KBM-7 (cell line): ENCODE data around the gene FCHSD1.
A peak's percentile ranks its signal among the peaks of the same experiment; 100 is the strongest.

ENCODE experiments used
- DNase-seq: peaks from one replicate; pipeline ENCODE4 v3.0.0-alpha.2; 2015
- in situ Hi-C: fragments of 300-500 bp; cut with MboI; formaldehyde crosslinking; loops from 2 replicates; pipeline ENCODE4 v1.14.3; 2020; ENCODE audit warnings: low sequenced_read_pairs, low pct_unique_long_range_greater_than_20kb, mixed read lengths

The FCHSD1 gene

DNA sequence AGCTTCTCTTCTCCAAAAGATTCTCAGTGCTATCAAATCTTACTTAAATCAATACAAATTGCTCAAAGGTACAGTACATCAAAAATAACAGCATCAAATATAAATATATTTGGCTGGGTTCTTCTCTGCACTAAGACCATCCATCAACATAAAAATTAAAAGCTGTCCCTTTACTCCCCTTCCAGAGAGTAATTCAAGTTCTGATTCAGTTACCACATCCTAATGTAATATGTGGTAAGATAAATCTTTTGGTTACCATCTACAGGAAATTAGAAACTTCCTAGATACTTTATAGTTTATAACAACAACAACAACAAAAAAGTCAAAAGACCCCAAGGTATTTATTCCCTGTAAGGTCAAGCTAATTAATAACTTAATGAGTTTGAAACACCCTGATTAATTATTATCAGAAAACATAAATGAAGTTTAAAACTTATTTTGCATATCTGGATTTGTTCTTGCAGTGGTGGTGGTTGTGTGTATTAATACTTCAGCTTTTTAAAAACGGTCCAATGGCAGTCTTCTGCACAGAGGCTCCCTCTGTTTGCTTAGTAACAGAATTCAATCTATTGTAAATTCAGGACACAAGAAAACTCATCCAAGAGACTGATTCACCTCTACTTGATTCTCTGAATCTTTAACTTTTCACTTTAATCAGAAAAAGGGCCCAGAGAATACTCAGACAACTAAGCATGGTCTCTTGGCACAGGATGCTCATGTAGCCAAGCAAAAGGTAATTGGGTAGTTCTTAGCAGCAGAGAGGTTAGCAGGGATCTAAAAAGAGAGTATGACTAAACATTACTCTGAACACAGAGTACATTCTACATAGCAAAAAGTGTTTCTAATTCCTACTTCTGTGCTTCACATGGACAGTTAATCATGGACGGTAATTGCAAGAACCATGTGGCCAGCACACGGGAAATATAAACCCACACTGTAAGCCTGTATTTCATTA, 52.5 kb downstream of the FCHSD1 start:
- in situ Hi-C loops: no loop called here
- DNase-seq: no peak

- in situ Hi-C loops: no loop called here
- no peak for DNase-seq
These were observed 53.4 kb downstream of the FCHSD1 start for GRCh38 chr5:141597814-141598213.

GRCh38 chr5:141597394-141597793, 53.8 kb downstream of the FCHSD1 start:
- peak; percentile 39 for DNase-seq
- in situ Hi-C loops: no loop called here

- in situ Hi-C loops: no loop called here
- no peak for DNase-seq
These were observed 54.4 kb downstream of the FCHSD1 start for GRCh38 chr5:141596867-141597266.

DNA sequence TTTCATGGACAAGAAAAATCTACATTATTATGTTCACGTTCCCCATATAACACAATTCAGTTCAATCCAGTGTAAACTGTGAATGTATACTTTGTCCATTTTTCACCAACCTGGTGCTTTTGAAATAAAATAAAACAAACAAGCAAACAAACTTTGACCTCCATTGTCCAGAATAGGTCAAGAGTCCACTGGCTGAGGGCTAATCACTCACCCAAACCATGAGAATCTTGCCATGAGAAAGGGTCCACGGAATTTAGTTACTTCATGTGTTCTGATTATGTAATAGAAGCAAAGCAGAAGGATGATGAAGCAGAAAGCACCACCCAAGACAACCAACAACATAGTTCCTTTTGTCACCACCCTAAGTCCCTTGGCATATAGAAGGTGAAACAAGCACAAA, 61.1 kb downstream of the FCHSD1 start:
- in situ Hi-C loops: no loop called here
- DNase-seq: no peak
